Measurements from ENCODE around the gene C8G. TPM values are rescaled to one million over a fixed set of nuclear protein-coding genes. Genes with fewer than 3 reads are reported as not detected.

Gene C8G
- total RNA-seq, 2 experiments from 2014 or later, result 0.90 TPM; not detected in 1

Other genes starting within 250 kb of the C8G start
- under 1 TPM in 1 of 2 experiments, not detected in 1; 0.10 TPM for gene DIPK1B, start 232.7 kb upstream of the C8G start, total RNA-seq
- gene LCN10, start 202.3 kb upstream of the C8G start, total RNA-seq, result 1 to 10 TPM; 5.4 to 6.1 TPM
- not detected for gene LCN6, start 196.7 kb upstream of the C8G start, total RNA-seq
- not detected for gene LCN8, start 187.0 kb upstream of the C8G start, total RNA-seq
- gene LCN15, start 180.7 kb upstream of the C8G start, total RNA-seq, result not detected
- 10 to 100 TPM; 49.3 to 49.6 TPM for gene TMEM141, start 153.9 kb upstream of the C8G start, total RNA-seq
- gene CCDC183, start 148.9 kb upstream of the C8G start, total RNA-seq, result under 1 TPM in 1 of 2 experiments, not detected in 1; 0.43 TPM
- gene RABL6, start 137.3 kb upstream of the C8G start, total RNA-seq, result 10 to 100 TPM; 87.0 to 88.3 TPM
- 1 to 10 TPM; 2.8 to 3.1 TPM for gene AJM1, start 102.8 kb upstream of the C8G start, total RNA-seq
- gene PHPT1, start 95.8 kb upstream of the C8G start, total RNA-seq, result 10 to 100 TPM; 93.0 to 97.8 TPM
- gene MAMDC4, start 92.9 kb upstream of the C8G start, total RNA-seq, result 10 to 100 TPM; 10.9 to 12.6 TPM
- 100 to 1,000 TPM; 276 to 284 TPM for gene EDF1, start 78.9 kb upstream of the C8G start, total RNA-seq
- gene TRAF2, start 58.7 kb upstream of the C8G start, total RNA-seq, result 10 to 100 TPM; 38.8 to 45.8 TPM
- 10 to 100 TPM; 55.6 to 59.3 TPM for gene FBXW5, start 505 bp upstream of the C8G start, total RNA-seq
- 1 to 10 TPM in 1 of 2 experiments, under 1 TPM in 1; 0.84 to 1.2 TPM for gene LCN12, start 7.0 kb downstream of the C8G start, total RNA-seq
- gene PTGDS, start 32.3 kb downstream of the C8G start, total RNA-seq, result not detected
- not detected for gene LCNL1, start 37.8 kb downstream of the C8G start, total RNA-seq
- gene PAXX, start 47.2 kb downstream of the C8G start, total RNA-seq, result 10 to 100 TPM; 57.2 to 60.1 TPM
- not detected for gene CLIC3, start 51.3 kb downstream of the C8G start, total RNA-seq
- gene ABCA2, start 83.0 kb downstream of the C8G start, total RNA-seq, result 1 to 10 TPM; 4.2 to 4.9 TPM
- not detected for gene FUT7, start 86.8 kb downstream of the C8G start, total RNA-seq
- gene NPDC1, start 100.9 kb downstream of the C8G start, total RNA-seq, result 10 to 100 TPM; 13.2 to 13.5 TPM
- gene ENTPD2, start 108.8 kb downstream of the C8G start, total RNA-seq, result not detected
- gene SAPCD2, start 125.3 kb downstream of the C8G start, total RNA-seq, result 10 to 100 TPM; 15.2 to 15.4 TPM
- 10 to 100 TPM; 22.9 to 23.5 TPM for gene UAP1L1, start 132.3 kb downstream of the C8G start, total RNA-seq
- 10 to 100 TPM; 24.7 to 25.1 TPM for gene MAN1B1, start 141.7 kb downstream of the C8G start, total RNA-seq
- 100 to 1,000 TPM; 267 to 289 TPM for gene DPP7, start 169.5 kb downstream of the C8G start, total RNA-seq
- gene GRIN1, start 193.9 kb downstream of the C8G start, total RNA-seq, result not detected
- gene LRRC26, start 224.8 kb downstream of the C8G start, total RNA-seq, result not detected
- not detected for gene TMEM210, start 226.8 kb downstream of the C8G start, total RNA-seq
- gene ANAPC2, start 243.3 kb downstream of the C8G start, total RNA-seq, result 10 to 100 TPM; 42.6 to 48.3 TPM
- 10 to 100 TPM; 78.1 to 80.1 TPM for gene SSNA1, start 243.4 kb downstream of the C8G start, total RNA-seq